Calu3 (cell line): ENCODE measurements around the gene CTNND1. TPM values are rescaled to one million over a fixed set of nuclear protein-coding genes. Genes with fewer than 3 reads are reported as not detected.

Experiments
- BruUV-seq: library from RNA; stranded (reverse); fragments of 400-500 nt; replicated peaks from 2 replicates; lab custom pipeline; 2021; lab: Mats Ljungman, UMichigan
- CTCF ChIA-PET: fragments of 300-600 bp; sonication (Branson Sonifier 250); formaldehyde crosslinking; loops from one replicate; lab custom pipeline; 2022; ENCODE audit warnings: antibody characterized with exemption; lab: Charles Lee
- DNase-seq: peaks from one replicate; pipeline ENCODE4 v3.0.0; 2022
- H3K27ac Mint-ChIP-seq: one replicate; pipeline ENCODE4 v1.8.0; 2022; ENCODE audit warnings: mixed read lengths; ENCODE audit not compliant: unreplicated experiment
- H3K27me3 Mint-ChIP-seq: one replicate; pipeline ENCODE4 v1.8.0; 2022; ENCODE audit warnings: mixed read lengths; ENCODE audit not compliant: unreplicated experiment
- H3K36me3 Mint-ChIP-seq: one replicate; pipeline ENCODE4 v1.8.0; 2022; ENCODE audit warnings: mild to moderate bottlenecking, moderate library complexity, mixed read lengths; ENCODE audit not compliant: insufficient read depth, unreplicated experiment
- H3K4me1 Mint-ChIP-seq: one replicate; pipeline ENCODE4 v1.8.0; 2022; ENCODE audit warnings: mild to moderate bottlenecking, low read depth, mixed read lengths; ENCODE audit not compliant: unreplicated experiment
- H3K4me3 Mint-ChIP-seq: one replicate; pipeline ENCODE4 v1.8.0; 2022; ENCODE audit warnings: mild to moderate bottlenecking, low read depth, moderate library complexity, mixed read lengths; ENCODE audit not compliant: unreplicated experiment
- H3K9me3 Mint-ChIP-seq: one replicate; pipeline ENCODE4 v1.8.0; 2022; ENCODE audit warnings: low read depth, mixed read lengths; ENCODE audit not compliant: unreplicated experiment
- CTCF ChIP-seq: fragments of 200-600 bp; IDR thresholded peaks from one replicate; pipeline ENCODE4 v1.8.0; 2022; ENCODE audit warnings: antibody characterized with exemption; ENCODE audit not compliant: unreplicated experiment
- intact Hi-C: fragments of 100-400 bp; cut with micrococcal nuclease; formaldehyde crosslinking; loops from one replicate; pipeline ENCODE4 v1.10.0; 2022; ENCODE audit not compliant: unreplicated experiment
- total RNA-seq: library from RNA; stranded (reverse); gene quantifications from 2 replicates; pipeline ENCODE4 v1.2.3, GENCODE V29; 2022

Gene CTNND1
- total RNA-seq, 1 experiment from 2014 or later, result 323 TPM

- Mint-ChIP-seq H3K4me3 (peak overlapping the region; percentile 88), H3K27ac (peak overlapping the region; percentile 99), H3K4me1 (peaks cover 42% of the 10 kb centered on the region), H3K36me3 (peaks cover 75% of the 10 kb centered on the region), H3K27me3 (no peaks in the 10 kb centered on the region), H3K9me3 (no peaks in the 10 kb centered on the region)
- intact Hi-C loops, result no loop called here
- CTCF ChIA-PET, result interaction anchor here (0.8 to 2.1 kb wide), 7 partner anchors 11 to 37 kb away, joined by 3 to 7 read pairs (median 4); no protein-coding TSS in a partner anchor
- DNase-seq, result no peak
- TF ChIP-seq CTCF, result no peak
- no TSS peak for BruUV-seq
Observed at GRCh38 chr11:57764021-57764420, 2.4 kb downstream of the CTNND1 start.

- TF ChIP-seq CTCF, result no peak
- H3K27me3 Mint-ChIP-seq, result no peaks in the 10 kb centered on the region
- peaks cover 48% of the 10 kb centered on the region for H3K4me1 Mint-ChIP-seq
- H3K9me3 Mint-ChIP-seq, result no peaks in the 10 kb centered on the region
- intact Hi-C loops, result no loop called here
- CTCF ChIA-PET, result interaction anchor here (0.5 to 2.1 kb wide), 8 partner anchors 10 to 36 kb away, joined by 3 to 7 read pairs (median 4); no protein-coding TSS in a partner anchor
- BruUV-seq, result no TSS peak
- peak overlapping the region; percentile 88 for H3K4me3 Mint-ChIP-seq
- no peak for DNase-seq
- H3K27ac Mint-ChIP-seq, result peak overlapping the region; percentile 99
- peaks cover 80% of the 10 kb centered on the region for H3K36me3 Mint-ChIP-seq
Observed at GRCh38 chr11:57764566-57764965, 3.0 kb downstream of the CTNND1 start.

GRCh38 chr11:57764972-57765371 is 3.4 kb downstream of the CTNND1 start:
- TF ChIP-seq CTCF, result no peak
- no peaks in the 10 kb centered on the region for H3K9me3 Mint-ChIP-seq
- no peak for DNase-seq
- H3K4me1 Mint-ChIP-seq, result peaks cover 51% of the 10 kb centered on the region
- H3K27me3 Mint-ChIP-seq, result no peaks in the 10 kb centered on the region
- peak overlapping the region; percentile 88 for H3K4me3 Mint-ChIP-seq
- no TSS peak for BruUV-seq
- CTCF ChIA-PET, result interaction anchor here (0.5 to 2.1 kb wide), 9 partner anchors 10 to 36 kb away, joined by 3 to 7 read pairs (median 4); no protein-coding TSS in a partner anchor
- intact Hi-C loops, result no loop called here
- H3K27ac Mint-ChIP-seq, result peak overlapping the region; percentile 99
- peaks cover 81% of the 10 kb centered on the region for H3K36me3 Mint-ChIP-seq

- DNase-seq, result no peak
- H3K27me3 Mint-ChIP-seq, result no peaks in the 10 kb centered on the region
- no TSS peak for BruUV-seq
- peak overlapping the region; percentile 57 for H3K27ac Mint-ChIP-seq
- intact Hi-C loops, result no loop called here
- peak overlapping the region; percentile 10 for H3K4me3 Mint-ChIP-seq
- H3K4me1 Mint-ChIP-seq, result peaks cover 78% of the 10 kb centered on the region
- CTCF ChIA-PET, result interaction anchor here (1.0 kb wide), 1 partner anchor 10 kb away, joined by 3 read pairs; no protein-coding TSS in a partner anchor
- TF ChIP-seq CTCF, result no peak
- peaks cover 4% of the 10 kb centered on the region for H3K9me3 Mint-ChIP-seq
- H3K36me3 Mint-ChIP-seq, result peaks cover 75% of the 10 kb centered on the region
Observed at GRCh38 chr11:57770793-57771192, 9.2 kb downstream of the CTNND1 start.
